Left lung (tissue), 10 donors: ENCODE data around the gene DOCK8. TPM values are rescaled to one million over a fixed set of nuclear protein-coding genes. Genes with fewer than 3 reads are reported as not detected.

Experiments
- ATAC-seq: fragments of 200-7000 bp; cut with Tn5 transposase; one replicate; pipeline ENCODE4 v1.9.1; 2020; ENCODE audit warnings: moderate library complexity
- DNase-seq, 4 donors: peaks; one replicate each; pipeline ENCODE4 v3.0.0-alpha.2; 2013 to 2020
- H3K27ac ChIP-seq, 2 donors: fragments of 200-600 bp; sonication (generic) in 1 of 2; one replicate each; pipeline versions ENCODE4 v1.5.0 to v1.8.0; 2020 to 2021
- H3K27me3 ChIP-seq, 2 donors: fragments of 200-600 bp; sonication (generic) in 1 of 2; one replicate each; pipeline versions ENCODE4 v1.5.0 to v1.8.0; 2020 to 2021
- H3K36me3 ChIP-seq, 2 donors: fragments of 200-600 bp; sonication (generic) in 1 of 2; one replicate each; pipeline versions ENCODE4 v1.5.0 to v1.8.0; 2020 to 2021
- H3K4me1 ChIP-seq, 2 donors: fragments of 200-600 bp; one replicate each; pipeline ENCODE4 v1.8.0; 2021
- H3K4me3 ChIP-seq, 2 donors: fragments of 200-600 bp; sonication (generic) in 1 of 2; one replicate each; pipeline versions ENCODE4 v1.5.0 to v1.8.0; 2020 to 2021; ENCODE audit warnings: mild to moderate bottlenecking in 1 of 2
- H3K9me3 ChIP-seq, 2 donors: fragments of 200-600 bp; sonication (generic) in 1 of 2; one replicate each; pipeline versions ENCODE4 v1.5.0 to v1.8.0; 2020 to 2021
- CTCF ChIP-seq, 2 donors: fragments of 200-600 bp; sonication (generic) in 1 of 2; IDR thresholded peaks; one replicate each; pipeline versions ENCODE4 v1.5.0 to v1.8.0; 2021; ENCODE audit warnings: antibody characterized with exemption in 2 of 2
- intact Hi-C, 2 donors: fragments of 100-400 bp; cut with DNase I; formaldehyde crosslinking; loops; one replicate each; pipeline versions ENCODE4 v1.11.2 to v1.14.2; 2022
- polyA plus RNA-seq, 6 donors: library from polyadenylated mRNA; unstranded; fragments of 120-200 nt; gene quantifications; one replicate each; pipeline ENCODE4 v1.2.1, GENCODE V29; 2013; ENCODE audit not compliant: insufficient read length in 6 of 6
- total RNA-seq, 2 donors: library from RNA; stranded (reverse); fragmentation: NEBNext Ultra II Directional; extraction: Animal tissue kit (Norgen Biotek cat#: 25700); gene quantifications; one replicate each; pipeline ENCODE4 v1.2.1, GENCODE V29; 2021
- donor health status: DM: no; HTN: yes; CAD: no.
- donor health status: DM: no; HTN: no; CAD: no.

The DOCK8 gene
- total and polyA plus RNA-seq, 8 donors = 5.9 to 95.9 (median 8.5) TPM

- Histone ChIP-seq H3K4me1 (no peaks in the 10 kb centered on the region), H3K27ac (no peak overlapping the region), H3K27me3 (no peaks in the 10 kb centered on the region), H3K36me3 (no peaks in the 10 kb centered on the region), H3K4me3 (no peak overlapping the region), H3K9me3 (no peaks in the 10 kb centered on the region)
- DNase-seq (no peak), ATAC-seq (no peak)
- intact Hi-C loops = no loop called here
- TF ChIP-seq CTCF (IDR thresholded peaks at IDR 0.05) = no peak
Observed at GRCh38 chr9:482739-483138, 268.1 kb downstream of the DOCK8 start.

- Histone ChIP-seq H3K27me3 (no peaks in the 10 kb centered on the region), H3K4me3 (no peak overlapping the region), H3K9me3 (no peaks in the 10 kb centered on the region), H3K36me3 (no peaks in the 10 kb centered on the region), H3K27ac (no peak overlapping the region), H3K4me1 (peaks cover 3 to 9% of the 10 kb centered on the region in 2 donors)
- DNase-seq = no peak
- ATAC-seq = no peak
- no peak for TF ChIP-seq CTCF (IDR thresholded peaks at IDR 0.05)
- intact Hi-C loops = no loop called here
Observed at GRCh38 chr9:486156-486555, 271.5 kb downstream of the DOCK8 start.

- H3K9me3 ChIP-seq = no peaks in the 10 kb centered on the region
- no peaks in the 10 kb centered on the region for H3K36me3 ChIP-seq
- peaks cover 3 to 9% of the 10 kb centered on the region in 2 donors for H3K4me1 ChIP-seq
- intact Hi-C loops = no loop called here
- H3K4me3 ChIP-seq = no peak overlapping the region
- no peak for DNase-seq
- no peak for ATAC-seq
- no peaks in the 10 kb centered on the region for H3K27me3 ChIP-seq
- no peak for TF ChIP-seq CTCF (IDR thresholded peaks at IDR 0.05)
- no peak overlapping the region for H3K27ac ChIP-seq
Observed at GRCh38 chr9:487429-487828, 272.8 kb downstream of the DOCK8 start.

GRCh38 chr9:488448-488847, 273.8 kb downstream of the DOCK8 start:
- Histone ChIP-seq H3K36me3 (no peaks in the 10 kb centered on the region), H3K4me1 (peaks cover 3 to 9% of the 10 kb centered on the region in 2 donors), H3K27ac (no peak overlapping the region), H3K27me3 (no peaks in the 10 kb centered on the region), H3K9me3 (no peaks in the 10 kb centered on the region), H3K4me3 (no peak overlapping the region)
- ATAC-seq (no peak), DNase-seq (no peak)
- TF ChIP-seq CTCF (IDR thresholded peaks at IDR 0.05) = no peak
- intact Hi-C loops = no loop called here

- H3K4me1 ChIP-seq = peaks cover 3 to 9% of the 10 kb centered on the region in 2 donors
- ATAC-seq (peak; percentile 87), DNase-seq (peak in 1 of 4 donors; percentile 61)
- intact Hi-C loops = no loop called here
- H3K9me3 ChIP-seq = no peaks in the 10 kb centered on the region
- no peak overlapping the region for H3K4me3 ChIP-seq
- H3K36me3 ChIP-seq = no peaks in the 10 kb centered on the region
- H3K27ac ChIP-seq = peak overlapping the region in 1 of 2 donors; percentile 17
- no peaks in the 10 kb centered on the region for H3K27me3 ChIP-seq
- TF ChIP-seq CTCF (IDR thresholded peaks at IDR 0.05) = no peak
Observed at GRCh38 chr9:489198-490197, 274.8 kb downstream of the DOCK8 start.
